ENCODE measurements around the gene RFX6.

Gene RFX6

DNA sequence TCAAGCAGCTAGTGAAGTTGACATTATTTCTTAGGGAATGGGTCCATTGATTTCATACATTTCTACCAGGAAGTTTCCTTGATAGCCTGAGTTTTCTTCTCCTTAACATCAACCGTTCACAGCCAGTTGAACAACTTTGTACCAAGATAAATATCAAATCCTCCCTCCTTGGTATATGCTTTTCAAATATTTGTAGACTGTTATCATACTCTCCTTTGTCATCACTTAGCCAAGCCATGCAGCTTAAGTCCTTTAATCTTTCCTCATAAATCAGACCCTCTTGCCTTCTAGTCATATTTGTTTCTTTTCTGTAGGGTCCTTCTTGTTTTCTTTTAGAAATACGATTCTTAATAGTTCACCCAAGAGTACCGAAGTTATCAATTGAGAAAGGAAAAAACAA lies 25.6 kb downstream of the RFX6 start:
- no peak for DNase-seq

DNA sequence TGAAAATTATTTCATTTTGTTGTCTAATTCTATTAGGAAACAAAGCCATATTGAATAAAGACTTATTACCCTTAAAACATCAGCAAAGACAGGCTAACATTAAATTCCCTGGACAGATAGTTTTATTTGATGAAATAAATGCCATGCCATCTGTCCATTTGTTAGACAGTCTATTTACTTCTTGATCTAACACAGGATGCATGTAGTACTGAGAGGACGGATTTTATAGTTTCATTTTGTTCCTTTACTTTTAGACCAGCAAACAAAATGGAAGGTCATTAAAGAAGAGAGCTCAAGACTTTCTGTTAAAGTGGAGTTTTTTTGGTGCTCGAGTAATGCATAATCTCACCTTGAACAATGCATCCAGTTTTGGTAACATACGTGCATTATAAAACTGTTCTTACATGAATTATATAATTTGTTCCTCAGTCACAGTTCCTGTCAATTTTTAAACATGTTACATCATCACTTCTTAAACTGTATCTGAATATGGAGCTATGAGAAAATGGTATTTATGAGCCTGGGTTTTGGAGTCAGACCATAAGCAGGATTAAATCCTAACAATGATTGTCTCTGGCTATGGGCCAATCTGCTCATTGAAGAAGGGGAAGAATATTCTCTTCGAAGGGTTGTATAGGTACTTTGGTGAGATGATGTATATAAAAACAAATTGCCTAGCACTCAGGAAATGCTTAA lies 46.0 kb downstream of the RFX6 start:
- no peak for DNase-seq

DNA sequence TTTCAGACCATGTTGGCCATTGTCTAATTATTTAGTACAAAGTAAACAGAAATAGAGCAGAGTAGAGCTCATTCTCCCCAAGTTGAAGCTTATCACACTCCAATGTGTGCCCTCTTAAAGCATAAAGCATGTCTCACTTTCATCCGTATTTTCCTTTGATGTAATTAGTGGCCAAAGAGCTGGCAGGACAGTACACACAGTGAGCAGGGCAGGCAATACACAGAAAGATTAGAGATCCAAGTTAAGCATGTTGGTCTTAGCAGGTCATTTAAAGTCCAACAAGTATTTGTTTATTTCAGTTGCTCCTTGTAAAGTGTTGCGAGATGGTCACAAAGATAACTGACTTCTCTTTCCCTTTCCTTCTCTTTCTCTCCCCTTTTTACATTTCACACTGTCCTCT lies 47.2 kb downstream of the RFX6 start:
- no peak for DNase-seq

DNA sequence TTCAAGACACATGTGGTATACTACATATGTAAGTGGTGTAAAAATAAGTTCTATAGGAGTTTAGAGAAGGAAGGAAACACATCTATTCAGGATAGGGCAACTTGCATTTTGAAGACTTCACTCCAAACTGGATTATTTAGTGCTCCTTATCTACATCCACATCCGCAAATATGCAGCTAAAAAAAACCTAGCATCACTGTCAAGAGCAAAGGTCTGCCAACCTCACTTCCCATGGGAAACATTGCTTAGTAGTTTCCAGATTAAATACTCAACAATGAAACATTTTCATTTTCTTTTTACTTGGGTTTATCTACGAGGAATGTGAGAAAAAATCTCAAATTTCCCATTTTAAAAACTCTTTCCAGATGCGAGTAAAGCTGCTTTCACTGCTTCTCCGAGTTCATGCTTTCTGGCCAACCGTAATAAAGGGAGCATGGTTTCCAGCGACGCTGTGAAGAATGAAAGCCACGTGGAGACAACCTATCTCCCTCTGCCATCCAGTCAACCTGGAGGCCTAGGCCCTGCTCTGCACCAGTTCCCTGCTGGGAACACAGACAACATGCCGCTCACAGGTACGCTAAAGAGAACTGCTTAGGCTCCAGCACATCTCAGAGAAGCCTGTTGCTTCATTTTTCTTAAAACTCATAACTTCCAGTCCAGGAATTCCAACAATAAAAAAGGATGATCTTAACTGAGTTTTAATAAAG lies 48.2 kb downstream of the RFX6 start:
- DNase-seq = no peak

DNA sequence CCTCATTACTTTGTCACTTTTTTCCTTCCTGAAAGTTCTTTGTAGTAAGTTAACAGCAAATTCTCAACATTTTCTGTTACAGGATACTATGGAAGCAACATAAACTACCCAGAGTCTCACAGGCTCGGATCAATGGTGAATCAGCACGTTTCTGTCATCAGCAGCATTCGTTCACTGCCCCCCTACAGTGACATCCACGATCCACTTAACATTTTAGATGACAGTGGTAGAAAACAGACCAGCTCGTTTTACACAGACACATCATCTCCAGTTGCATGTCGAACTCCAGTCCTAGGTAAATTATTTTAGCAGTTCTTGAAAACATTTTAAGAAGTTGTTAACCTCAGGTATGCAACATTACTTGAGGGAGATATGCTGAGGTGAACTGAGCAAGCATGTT lies 51.6 kb downstream of the RFX6 start:
- DNase-seq = no peak

DNA sequence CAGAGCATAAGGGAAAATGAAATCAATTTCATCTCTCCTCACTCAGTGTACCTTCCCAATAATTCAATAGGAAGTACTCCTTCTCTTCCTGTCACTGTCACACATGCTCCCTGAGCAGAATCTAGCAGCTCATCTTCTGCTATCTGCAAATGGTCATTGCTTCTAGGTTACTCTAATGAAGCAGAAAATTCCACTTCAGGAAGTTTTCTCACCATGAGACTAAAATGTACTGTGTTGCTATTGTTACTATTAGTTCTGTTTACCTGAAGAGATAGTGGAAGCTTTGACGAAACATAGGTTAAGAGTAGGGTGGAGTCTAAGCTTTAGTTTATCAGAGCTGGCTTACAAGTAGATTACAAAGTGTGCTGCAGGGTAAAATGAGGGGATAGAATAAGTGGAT lies 52.8 kb downstream of the RFX6 start:
- DNase-seq = no peak

DNA sequence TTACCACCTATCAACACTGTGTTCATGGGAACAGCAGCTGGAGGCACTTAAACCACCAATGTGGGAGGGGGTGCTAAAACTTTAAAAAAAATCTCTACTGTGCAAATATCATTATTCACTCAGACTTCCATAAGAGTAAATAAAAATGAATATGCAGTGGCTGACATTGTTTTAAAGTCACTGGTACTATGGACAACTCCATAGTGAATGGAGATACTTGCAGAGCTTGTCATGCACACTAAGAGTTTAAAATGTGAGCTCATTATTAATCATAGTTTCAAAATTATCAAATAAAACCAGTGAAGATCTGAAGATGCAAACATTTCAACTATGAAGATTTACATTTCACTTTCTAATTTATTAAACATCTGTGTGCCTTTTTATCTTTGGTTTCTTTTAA lies 54.4 kb downstream of the RFX6 start:
- DNase-seq = no peak

DNA sequence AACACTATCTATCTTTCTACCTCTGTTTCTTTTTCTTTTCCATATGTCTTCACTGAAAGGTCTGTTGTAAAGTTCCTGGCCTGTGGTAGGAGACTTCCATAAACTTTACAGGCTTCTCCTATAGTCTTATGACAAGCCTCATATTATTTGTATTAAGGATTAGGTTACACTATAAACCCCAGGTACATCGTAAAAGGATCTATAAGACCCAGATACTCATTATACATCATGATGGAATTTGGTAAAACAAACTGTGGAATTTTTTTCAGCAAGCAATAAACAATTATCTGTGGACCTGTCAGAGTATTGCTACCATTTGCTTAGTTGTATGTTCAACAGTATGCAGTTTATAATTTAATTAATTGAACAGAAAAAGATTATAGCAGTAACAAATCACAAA lies 55.5 kb downstream of the RFX6 start:
- DNase-seq = no peak

DNA sequence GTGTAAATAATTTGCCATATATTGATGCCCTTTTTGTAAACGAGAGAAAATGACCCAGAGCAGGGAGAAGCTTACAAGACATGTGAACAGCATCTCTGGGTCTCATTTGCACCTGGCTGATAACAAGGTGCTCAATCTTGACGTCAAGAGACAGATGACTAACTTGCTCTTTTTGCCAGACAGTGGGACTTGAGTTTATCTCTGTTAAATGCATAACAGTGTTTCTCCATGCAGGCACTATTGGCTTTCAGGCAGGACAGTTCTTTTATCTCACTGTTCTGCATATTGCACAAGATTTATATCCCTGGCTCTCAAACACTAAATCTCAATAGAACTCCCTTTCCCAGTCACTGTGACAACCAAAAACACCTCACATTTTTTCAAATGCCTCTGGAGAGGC lies 56.4 kb downstream of the RFX6 start:
- no peak for DNase-seq

DNA sequence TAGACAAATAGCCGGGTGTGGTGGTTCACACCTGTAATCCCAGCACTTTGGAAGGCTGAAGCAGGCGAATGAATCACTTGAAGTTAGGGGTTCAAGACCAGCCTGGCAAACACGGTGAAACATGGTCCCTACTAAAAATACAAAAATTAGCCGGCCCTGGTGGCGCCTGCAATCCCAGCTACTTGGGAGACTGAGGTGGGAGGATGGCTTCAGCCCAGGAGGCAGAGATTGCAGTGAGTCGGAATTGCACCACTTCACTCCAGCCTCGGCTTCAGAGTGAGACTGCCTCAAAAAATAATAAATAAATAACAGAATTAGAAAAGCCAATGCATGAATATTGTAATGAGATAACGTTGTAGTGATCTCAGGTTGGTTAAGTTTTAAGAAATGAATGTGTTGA lies 61.3 kb downstream of the RFX6 start:
- DNase-seq = no peak

DNA sequence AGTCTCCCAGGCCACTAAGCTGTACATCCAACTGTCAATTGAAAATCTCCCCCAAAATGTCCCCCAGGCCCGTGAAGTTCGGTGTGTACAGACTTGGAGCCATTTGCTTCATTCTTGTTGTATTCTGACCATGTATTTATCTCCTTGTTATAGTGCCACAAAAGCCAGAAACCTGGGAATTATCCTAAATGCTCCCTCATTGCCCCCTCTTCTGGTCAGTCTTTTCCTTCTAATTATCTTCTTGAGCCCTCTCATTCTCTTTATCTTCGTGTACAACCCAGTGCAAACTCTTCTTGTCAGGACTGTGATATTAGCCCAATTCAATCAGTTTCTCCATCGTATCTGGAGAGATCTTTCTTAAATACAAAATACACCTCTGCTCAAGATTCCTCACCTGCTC lies 64.7 kb downstream of the RFX6 start:
- DNase-seq = no peak

DNA sequence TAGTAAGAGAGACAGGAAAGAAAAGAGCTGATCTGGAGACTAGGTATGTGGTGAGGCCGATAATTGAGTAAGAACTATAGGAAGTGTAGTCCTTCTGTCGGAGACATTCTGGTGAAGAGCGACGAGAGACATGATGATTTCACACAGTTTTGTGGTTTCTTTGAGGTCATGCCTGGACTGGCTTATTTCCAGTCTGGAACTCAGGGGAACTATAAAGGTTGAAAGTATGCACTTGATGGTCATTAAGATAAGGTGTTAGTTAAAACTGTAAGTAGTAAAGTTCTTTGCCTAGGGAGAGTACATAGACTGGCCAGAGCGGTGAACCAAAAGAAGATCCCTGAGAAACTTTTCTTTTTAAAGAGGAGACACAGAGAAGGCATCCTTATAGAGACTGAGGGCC lies 68.8 kb downstream of the RFX6 start:
- DNase-seq = no peak

DNA sequence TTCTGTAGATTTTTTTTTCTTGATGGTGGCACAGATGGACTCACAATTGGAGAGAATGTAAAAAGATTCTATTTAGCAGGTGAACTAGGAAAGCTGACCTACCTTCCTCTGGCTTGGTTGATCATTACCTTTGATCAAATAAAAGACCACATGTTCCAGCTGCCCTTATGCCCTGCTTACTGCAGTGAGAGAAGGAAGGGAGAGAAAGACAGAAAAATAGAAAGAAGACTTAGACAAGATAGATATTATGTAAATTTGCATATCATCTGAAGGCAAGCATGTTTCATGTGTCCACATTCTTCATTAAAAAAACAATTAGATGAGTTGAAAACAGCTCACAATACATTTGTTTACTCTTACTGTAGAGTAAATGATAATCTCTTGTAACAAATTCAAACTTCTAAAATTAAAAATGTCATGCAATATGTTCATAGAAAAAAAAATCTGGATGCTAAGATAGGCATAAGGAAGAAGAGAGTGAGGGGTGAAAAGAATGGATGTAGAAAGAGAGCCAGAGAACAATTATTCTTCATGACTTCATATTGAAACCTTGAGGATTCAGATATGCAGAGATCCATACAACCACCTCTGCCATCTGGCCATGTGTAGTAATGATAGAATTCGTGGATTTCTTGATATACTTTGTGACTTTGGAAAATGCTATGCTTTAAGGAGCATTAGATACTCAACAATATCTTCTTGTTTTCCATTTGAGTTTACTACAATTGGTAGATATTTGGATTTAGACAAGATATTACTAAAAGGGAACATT lies 71.7 kb downstream of the RFX6 start:
- no peak for DNase-seq

DNA sequence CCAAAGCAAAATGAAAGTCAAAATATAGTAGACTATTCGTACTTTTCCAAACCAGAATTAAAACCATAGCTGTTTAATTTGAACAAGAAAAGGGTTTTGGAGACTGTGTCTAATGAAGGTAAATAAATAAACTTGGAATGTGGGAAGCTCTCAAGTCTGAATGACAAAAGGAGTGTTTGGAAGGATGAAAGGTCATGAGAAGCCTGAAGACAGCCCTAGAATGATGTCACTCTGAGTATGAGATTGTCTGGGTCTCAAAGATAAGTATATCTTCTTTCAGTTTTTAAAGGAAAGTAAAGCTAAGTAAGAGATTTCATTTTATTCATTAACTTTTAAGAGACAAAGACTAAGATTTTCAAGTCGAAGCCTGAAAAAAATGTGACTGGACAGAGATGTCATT lies 72.9 kb downstream of the RFX6 start:
- DNase-seq = no peak

DNA sequence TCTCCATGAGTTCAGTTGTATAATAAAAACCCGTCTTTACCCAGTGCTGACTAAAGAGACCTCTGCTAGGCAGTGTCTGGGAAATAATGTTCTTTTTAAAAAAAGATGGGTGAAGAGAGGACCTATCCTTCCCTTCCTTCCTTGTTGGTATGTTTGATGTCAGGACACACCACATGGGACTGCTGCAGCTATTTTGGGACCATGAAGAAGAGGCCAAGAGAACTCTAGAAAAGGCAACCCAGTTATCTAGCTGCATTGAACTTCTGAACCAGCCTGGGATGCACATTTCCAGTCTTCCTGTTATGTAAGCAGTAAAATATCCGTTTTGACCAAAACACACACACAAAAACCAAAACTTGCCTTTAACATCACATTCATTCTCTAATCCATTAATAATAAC lies 77.3 kb downstream of the RFX6 start:
- no peak for DNase-seq

DNA sequence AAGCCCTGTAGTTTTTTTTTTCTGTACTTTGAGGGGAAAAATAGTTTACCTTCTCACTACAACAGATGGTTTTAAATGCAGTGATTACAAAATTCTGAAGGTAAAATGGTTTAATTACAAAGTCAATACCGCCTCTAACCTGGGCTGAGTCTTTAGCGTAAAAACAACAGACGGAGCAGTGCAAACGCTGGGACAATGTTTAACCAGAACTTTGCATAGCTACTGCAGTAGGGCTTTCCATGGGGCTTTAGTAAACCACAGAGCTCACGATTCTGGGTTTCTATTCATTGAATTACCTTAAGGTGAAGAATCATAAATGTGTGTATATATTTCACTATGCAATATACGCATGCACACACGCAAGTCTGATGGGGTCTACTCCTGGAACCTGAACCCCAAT lies 77.9 kb downstream of the RFX6 start:
- no peak for DNase-seq

DNA sequence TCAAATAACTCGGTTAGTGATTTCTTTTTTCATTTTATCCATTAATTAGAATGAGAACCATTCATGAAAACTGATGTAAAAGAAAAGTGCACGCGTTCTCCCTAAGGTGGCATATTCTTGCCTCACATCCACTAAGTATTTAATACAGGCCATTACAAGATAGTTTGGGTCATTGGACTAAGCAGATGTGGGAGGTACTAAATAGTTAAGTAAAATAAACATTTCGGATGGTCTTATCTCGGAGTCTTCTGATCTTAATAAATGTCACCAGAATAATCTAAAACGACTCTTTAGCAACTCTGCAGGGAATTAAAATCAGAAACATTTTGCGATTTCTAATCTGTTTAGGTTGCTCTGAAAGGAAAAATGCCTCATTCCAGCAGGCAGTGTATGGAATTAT lies 78.7 kb downstream of the RFX6 start:
- no peak for DNase-seq

DNA sequence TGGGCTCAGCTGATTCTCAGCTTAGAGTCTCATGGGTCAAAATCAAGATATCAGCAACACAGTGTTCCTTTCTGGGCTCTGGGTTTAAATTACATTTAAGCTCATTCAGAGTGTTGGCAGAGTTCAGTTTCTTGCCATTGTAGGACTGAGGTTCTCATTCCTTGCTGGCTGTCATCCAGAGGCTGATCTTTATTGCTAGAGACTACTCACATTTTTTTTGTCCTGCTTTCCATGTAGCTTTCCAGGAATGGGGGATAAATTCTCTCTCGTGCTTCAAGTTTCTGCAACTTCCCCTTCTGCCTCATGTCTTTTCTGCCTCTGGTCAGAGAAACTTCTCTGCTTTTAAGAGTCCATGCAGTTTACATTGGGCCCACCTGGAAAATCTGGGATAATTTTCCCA lies 86.9 kb downstream of the RFX6 start:
- DNase-seq = no peak

DNA sequence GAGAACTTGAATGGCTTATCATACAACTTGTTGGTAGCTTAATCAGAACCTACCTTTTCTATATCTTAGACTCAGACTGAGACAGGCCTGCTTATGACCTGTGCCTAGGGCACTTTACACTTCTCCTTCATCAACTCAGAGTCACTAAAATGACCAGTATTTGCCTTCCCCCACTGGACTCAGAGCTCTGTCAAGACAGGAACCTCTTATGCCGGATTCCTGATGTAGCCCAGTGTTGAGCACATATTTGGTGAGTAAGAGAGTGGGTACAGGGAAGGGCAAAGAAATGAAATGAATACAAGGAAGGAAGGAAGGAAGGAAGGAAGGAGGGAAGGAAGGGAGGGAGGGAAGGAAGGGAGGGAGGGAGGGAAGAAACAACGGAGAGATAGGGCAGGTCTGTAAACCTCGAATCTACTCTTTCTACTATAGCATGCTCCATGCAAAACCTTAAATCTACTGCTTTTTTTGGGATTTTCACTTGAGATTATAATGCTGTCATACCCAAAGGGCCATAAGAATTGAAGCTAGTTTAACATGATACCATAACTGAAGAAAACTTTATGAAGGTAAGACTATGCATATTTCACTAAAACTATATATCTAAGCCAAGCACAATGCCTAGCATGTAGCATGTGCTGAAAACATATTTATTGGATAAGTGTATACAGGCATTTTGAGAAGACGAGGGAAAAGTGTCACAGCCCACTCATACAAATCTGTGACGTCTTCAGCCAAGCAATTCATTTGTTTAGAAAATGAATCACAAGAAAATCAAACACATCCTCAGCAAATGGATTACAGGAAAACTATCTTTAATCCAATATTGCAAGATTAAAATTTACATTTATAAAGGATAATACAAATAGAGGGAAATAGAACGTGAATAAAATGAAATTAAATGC lies 89.9 kb downstream of the RFX6 start:
- DNase-seq = no peak

DNA sequence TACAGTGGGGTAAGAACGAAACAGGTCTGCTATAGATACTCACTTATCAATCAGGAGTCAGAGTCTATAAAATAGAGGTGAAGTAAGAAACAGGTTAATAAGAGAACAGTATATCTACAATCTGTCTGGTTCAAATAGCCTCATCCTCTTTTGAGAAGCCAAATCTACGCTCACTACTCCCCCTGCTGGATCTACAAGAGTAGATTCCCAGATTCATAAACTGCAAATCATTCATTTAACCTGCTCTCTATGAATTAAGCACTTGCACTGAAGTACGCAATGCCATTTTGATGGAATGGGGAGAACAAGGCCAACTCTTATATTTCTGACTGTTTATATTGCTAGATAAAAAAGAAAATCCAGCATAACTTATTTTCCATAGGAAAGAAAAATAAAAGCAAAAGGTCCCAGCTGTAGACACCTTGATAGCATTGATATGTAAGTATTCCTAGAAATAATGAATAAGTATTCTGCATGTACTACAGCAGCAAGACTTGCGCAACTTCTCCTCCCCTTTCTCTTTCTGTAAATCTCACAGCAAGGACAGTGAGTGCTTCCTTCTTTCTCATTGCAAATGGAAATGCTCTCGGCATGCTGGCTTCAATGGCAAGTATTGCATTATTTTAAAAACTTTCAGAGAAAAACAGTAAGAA lies 92.3 kb downstream of the RFX6 start:
- DNase-seq = peak in 1 of 2 donors; percentile 38

DNA sequence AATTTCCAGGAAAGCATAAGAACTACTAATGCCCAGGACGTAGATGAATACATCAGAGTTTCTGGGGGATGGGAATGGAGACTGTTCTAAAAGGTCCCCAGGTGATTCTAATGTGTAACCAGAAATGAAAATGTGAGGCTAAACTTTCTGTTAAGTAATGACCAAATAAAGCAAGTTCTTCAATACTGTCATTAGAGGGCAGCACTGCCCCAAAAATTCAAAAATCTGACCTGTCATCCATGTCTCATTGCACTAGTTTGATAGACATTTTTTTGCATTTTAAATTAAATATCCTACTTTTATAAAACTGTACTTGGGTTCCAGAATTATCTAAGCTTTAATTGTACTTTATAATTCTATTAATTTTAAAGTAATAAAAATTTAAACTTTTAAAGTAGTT lies 94.9 kb downstream of the RFX6 start:
- DNase-seq = peak in 1 of 2 donors; percentile 19

DNA sequence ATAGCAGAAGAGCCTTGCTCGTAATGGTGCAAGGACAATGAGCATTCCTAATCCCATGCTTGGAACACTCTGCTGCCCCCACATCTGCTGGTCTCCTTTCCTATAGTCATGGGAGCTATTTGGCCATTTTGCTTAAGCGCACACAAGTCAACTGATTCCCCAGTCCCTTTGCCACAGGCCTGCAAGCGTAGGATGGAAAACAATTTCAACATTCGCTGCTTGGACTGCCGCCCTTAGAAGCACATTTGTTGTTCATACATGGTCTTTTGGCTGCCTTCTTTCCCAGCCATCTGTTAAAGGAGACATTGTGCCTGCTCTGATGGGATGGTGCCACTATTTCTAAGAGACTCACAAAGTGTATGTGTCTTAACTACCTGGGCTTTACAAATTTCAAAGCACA lies 96.9 kb downstream of the RFX6 start:
- no peak for DNase-seq
